HG03558 (cell line): Measurements from ENCODE around the gene MEX3A.
"Not testable (repeated sequence)": the region's sequence is repeated elsewhere in the genome, so short reads cannot be mapped to it uniquely, and the experiment has no call there.

Source experiments
- ATAC-seq: cut with Tn5 transposase; IDR thresholded peaks from one replicate; pipeline ENCODE4 v1.9.1; 2021; ENCODE audit warnings: moderate number of reproducible peaks; ENCODE audit not compliant: unreplicated experiment; ENCODE audit errors: extremely low read depth

MEX3A gene

GRCh38 chr1:156081180-156081916, 917 bp downstream of the MEX3A start:
- no peak for ATAC-seq

GRCh38 chr1:156080863-156081179, 1.4 kb downstream of the MEX3A start:
- no peak for ATAC-seq

- no peak for ATAC-seq
Observed at GRCh38 chr1:156080241-156080862, 1.9 kb downstream of the MEX3A start.

GRCh38 chr1:156079762-156080161, 2.5 kb downstream of the MEX3A start:
- no peak for ATAC-seq

GRCh38 chr1:156078728-156079127, 3.5 kb downstream of the MEX3A start:
- no peak for ATAC-seq

GRCh38 chr1:156077430-156077760, 4.9 kb downstream of the MEX3A start:
- ATAC-seq = no peak

- ATAC-seq = no peak
Observed at GRCh38 chr1:156076609-156077429, 5.4 kb downstream of the MEX3A start.

GRCh38 chr1:156075775-156076204, 6.5 kb downstream of the MEX3A start:
- ATAC-seq = no peak

- no peak for ATAC-seq
Observed at GRCh38 chr1:156075162-156075561, 7.1 kb downstream of the MEX3A start.

GRCh38 chr1:156074661-156075060, 7.6 kb downstream of the MEX3A start:
- ATAC-seq = no peak

- no peak for ATAC-seq
Observed at GRCh38 chr1:156073740-156074139, 8.5 kb downstream of the MEX3A start.

- no peak for ATAC-seq
Observed at GRCh38 chr1:156073110-156073687, 9.1 kb downstream of the MEX3A start.

- ATAC-seq = no peak
Observed at GRCh38 chr1:156072251-156072650, 10.0 kb downstream of the MEX3A start.

- not testable (repeated sequence) for ATAC-seq
Observed at GRCh38 chr1:156071332-156071816, 10.9 kb downstream of the MEX3A start.

GRCh38 chr1:156070548-156070947, 11.7 kb downstream of the MEX3A start:
- ATAC-seq = no peak

- ATAC-seq = no peak
Observed at GRCh38 chr1:156069490-156070455, 12.5 kb downstream of the MEX3A start.

GRCh38 chr1:156067262-156067661, 15.0 kb downstream of the MEX3A start:
- ATAC-seq = no peak

- no peak for ATAC-seq
Observed at GRCh38 chr1:156065871-156066270, 16.4 kb downstream of the MEX3A start.

- no peak for ATAC-seq
Observed at GRCh38 chr1:156065212-156065611, 17.1 kb downstream of the MEX3A start.

GRCh38 chr1:156064615-156065014, 17.6 kb downstream of the MEX3A start:
- no peak for ATAC-seq
